Dendritic cell treated with granulocyte-macrophage colony-stimulating factor and Interleukin-4, amounts not matched to agents 40 ng/mL and 50 ng/mL, for 4 days (primary cell): Measurements from ENCODE around the gene SLX9.

Experiments used
- H3K27ac Mint-ChIP-seq: one replicate; pipeline ENCODE4 v1.8.0; 2022; ENCODE audit warnings: mild to moderate bottlenecking, mixed read lengths
- H3K27me3 Mint-ChIP-seq: one replicate; pipeline ENCODE4 v1.8.0; 2022; ENCODE audit warnings: mild to moderate bottlenecking, mixed read lengths
- H3K36me3 Mint-ChIP-seq: one replicate; pipeline ENCODE4 v1.8.0; 2022; ENCODE audit warnings: low read depth, mixed read lengths
- H3K4me1 Mint-ChIP-seq: one replicate; pipeline ENCODE4 v1.8.0; 2022; ENCODE audit warnings: low read depth, mixed read lengths
- H3K4me3 Mint-ChIP-seq: one replicate; pipeline ENCODE4 v1.8.0; 2022; ENCODE audit warnings: mild to moderate bottlenecking, moderate library complexity, mixed read lengths
- H3K9me3 Mint-ChIP-seq: one replicate; pipeline ENCODE4 v1.8.0; 2022; ENCODE audit warnings: mixed read lengths
- intact Hi-C: fragments of 100-400 bp; cut with micrococcal nuclease; formaldehyde crosslinking; loops from one replicate; pipeline ENCODE4 v1.15.0; 2022

The SLX9 gene

DNA sequence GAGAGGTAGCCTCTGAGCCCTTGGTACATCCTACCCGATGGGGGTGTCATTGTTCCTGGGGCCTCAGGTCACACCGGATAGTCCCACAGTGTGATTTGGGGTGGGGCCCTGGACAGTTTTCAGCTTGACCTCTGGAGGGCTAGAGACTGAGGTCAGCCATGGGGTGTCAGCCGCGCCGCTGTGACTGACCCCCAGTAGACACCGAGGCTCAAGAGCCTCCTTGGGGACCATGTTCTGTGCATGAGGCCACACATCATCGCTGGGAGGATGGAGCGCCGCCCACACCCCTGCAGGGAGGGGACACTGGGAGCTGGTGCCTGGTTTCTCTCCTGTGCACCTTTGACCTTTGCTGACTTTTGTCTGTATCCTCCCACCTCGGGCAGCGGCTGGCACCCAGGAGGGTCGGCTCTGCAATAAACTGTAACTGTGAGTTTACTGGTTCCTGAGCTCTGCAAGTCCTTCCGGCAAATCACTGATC is 41.8 kb upstream of the SLX9 start:
- Mint-ChIP-seq H3K27ac (peak overlapping the region; percentile 60), H3K9me3 (no peaks in the 10 kb centered on the region)

DNA sequence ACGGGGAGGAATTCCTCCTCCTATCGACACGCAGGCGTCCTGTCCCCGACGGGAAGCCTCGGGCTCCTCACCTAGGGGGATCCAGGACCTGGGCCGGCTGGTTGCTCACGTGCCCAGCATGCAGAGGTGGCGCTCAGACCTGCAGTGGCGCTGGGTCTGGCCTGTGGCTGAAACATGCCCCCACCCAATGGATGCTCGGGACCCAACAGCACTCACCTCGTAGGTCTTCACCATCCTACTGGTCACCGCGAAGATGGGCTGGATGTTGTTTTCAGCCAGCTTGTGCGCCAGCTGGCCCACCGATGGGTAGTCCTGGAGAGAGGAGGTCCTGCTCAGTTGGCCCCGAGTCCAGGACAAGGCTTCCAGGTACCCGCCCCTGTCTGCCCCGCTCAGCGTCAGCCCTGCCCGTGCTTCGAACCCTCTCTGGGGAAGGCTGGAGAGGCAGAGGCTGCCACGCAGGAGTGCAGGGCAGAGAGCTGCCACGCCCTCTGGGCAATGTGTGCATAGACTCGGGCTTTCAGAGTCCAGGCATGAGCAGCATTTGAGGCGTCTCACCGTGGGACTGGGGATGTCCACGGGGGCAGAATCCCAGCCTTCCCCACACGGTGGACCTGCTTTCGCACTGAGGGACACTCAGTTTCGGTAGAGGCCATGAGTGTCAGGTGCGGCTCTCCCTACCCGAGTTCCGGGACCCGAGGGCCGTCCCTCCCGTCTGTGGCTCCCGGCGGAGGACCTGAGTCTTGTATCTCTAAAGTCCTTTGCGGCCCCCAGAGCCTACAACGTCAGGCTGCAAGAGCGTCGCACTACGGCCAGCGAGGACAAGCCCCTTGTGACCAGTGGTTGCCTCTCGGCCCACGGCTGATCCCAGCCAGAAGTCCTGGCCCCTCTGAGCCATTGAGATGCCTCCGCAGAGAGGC is 40.7 kb upstream of the SLX9 start:
- Mint-ChIP-seq H3K36me3 (peaks cover 100% of the 10 kb centered on the region), H3K4me1 (peaks cover 82% of the 10 kb centered on the region), H3K4me3 (no peak overlapping the region), H3K9me3 (no peaks in the 10 kb centered on the region), H3K27me3 (no peaks in the 10 kb centered on the region), H3K27ac (peak overlapping the region; percentile 39)
- intact Hi-C loops = loop anchor here (5.0 kb wide), 1 partner anchor 33 kb away; no protein-coding TSS in a partner anchor

More for the DNA sequence above, 41.8 kb upstream of the SLX9 start:
- Mint-ChIP-seq H3K4me3 (no peak overlapping the region), H3K27me3 (no peaks in the 10 kb centered on the region), H3K4me1 (peaks cover 81% of the 10 kb centered on the region), H3K36me3 (peaks cover 100% of the 10 kb centered on the region)
- intact Hi-C loops = loop anchor here (5.0 kb wide), 1 partner anchor 34 kb away; no protein-coding TSS in a partner anchor

DNA sequence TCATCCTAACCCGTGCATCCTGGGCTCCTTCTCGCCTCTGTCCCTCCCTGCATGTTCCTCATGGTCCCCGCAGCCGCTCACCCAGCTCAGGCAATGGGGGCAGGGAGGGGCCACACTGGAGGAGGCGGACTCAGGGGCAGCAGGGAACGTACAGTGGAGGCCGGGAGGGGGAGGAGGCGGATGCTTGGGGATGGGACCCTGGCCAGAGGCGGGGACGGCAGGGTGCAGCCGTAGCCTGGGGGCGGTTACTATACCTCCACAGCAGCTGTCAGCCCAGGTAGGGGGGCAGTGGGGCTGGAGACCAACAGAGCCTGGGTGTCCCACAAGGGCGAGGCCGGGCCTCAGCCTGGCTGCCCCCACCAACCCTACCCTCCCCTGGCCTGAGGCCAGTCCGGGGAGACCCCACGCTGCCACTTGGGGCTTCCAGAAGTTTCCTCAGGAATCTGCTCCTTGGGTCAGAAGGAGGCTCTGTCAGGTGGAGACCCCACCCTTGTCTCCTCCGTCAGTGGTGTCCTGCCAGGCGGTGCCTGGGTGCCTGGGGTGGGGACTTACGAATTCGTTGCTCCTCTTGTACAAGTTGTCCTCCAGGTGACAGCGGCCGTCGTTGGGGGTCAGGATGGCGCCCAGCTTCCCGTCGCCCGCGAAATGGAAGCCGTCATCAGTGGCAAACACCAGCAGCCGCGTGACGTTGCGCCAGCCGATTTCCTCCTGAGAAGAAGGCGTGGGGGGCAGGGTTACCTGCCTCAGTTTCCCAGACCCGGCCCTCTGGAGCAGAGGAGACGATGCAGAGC is 39.9 kb upstream of the SLX9 start:
- peak overlapping the region; percentile 76 for H3K27ac Mint-ChIP-seq
- intact Hi-C loops = loop anchor here (5.0 kb wide), 1 partner anchor 32 kb away; no protein-coding TSS in a partner anchor
- H3K27me3 Mint-ChIP-seq = no peaks in the 10 kb centered on the region
- peaks cover 84% of the 10 kb centered on the region for H3K4me1 Mint-ChIP-seq
- H3K9me3 Mint-ChIP-seq = no peaks in the 10 kb centered on the region
- H3K36me3 Mint-ChIP-seq = peaks cover 100% of the 10 kb centered on the region
- H3K4me3 Mint-ChIP-seq = no peak overlapping the region

DNA sequence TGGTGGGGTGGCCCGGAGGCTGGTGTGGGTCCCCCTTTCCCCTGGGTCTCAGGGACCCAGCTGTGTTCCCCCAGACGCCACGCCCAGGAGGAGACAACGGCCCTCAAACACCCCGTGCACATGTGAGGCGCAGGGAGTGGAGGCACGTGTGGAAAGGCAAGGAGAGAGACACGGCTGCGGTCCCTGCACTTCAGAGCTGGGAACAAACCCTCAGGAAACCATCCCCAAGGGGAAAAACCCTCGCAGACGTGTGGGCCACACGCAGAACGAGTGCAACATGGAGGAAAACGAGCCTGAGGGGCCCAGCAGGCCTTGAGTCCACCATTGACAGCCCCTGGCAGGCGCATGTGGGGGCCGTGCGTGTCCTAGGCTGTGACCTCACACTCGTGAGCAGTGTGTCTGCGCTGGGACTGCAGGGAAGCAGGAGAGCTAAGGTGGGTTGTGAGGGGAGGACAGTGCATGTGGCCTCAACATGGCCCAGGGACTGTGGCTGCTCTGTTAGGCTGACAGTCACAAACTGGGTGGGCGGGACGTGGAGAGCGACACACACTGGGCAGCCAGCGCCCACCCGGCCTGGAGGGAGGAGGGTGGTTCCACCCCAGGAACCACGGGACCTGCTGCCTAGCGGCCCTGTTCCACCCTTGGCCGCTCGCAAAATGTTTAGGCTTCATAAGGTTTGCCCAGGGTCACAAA is 39.1 kb upstream of the SLX9 start:
- peaks cover 100% of the 10 kb centered on the region for H3K36me3 Mint-ChIP-seq
- H3K4me1 Mint-ChIP-seq = peaks cover 89% of the 10 kb centered on the region
- intact Hi-C loops = no loop called here
- H3K27ac Mint-ChIP-seq = peak overlapping the region; percentile 76
- H3K4me3 Mint-ChIP-seq = no peak overlapping the region
- H3K27me3 Mint-ChIP-seq = no peaks in the 10 kb centered on the region
- no peaks in the 10 kb centered on the region for H3K9me3 Mint-ChIP-seq

DNA sequence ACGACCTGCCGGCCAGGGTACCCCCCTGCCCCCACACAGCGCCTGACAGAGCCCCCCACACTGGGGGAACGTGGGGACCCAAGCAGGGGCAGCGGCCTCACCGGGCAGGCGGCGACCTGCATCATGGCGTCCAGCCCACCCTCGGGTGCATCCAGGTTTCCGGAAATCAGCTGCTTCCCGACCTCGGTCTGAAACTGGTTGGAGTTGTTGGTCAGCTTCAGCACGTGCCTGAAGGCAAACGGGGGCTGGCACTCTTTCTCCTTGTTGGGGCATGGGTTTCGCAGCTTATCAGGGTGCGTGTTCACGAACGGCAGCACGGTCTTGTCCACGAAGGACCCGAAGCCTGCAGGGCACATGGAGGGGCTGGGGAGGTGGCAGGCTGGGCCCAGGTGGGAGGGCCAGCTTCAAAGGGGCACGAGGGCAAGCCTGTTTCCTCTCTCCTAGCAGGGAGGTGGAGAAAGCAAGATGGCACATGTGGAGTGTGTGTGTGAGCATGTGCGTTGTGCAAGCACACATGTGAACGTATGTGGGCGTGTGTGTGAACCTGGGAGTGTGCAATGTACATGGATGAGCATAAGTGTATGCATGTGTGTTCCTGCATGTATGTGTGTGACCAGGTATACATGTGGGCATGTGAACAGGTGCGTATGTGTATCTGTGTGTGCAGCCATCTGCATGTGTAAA is 38.3 kb upstream of the SLX9 start:
- Mint-ChIP-seq H3K27me3 (no peaks in the 10 kb centered on the region), H3K36me3 (peaks cover 100% of the 10 kb centered on the region), H3K27ac (peak overlapping the region; percentile 28), H3K4me1 (peaks cover 90% of the 10 kb centered on the region), H3K4me3 (no peak overlapping the region), H3K9me3 (no peaks in the 10 kb centered on the region)
- intact Hi-C loops = no loop called here

DNA sequence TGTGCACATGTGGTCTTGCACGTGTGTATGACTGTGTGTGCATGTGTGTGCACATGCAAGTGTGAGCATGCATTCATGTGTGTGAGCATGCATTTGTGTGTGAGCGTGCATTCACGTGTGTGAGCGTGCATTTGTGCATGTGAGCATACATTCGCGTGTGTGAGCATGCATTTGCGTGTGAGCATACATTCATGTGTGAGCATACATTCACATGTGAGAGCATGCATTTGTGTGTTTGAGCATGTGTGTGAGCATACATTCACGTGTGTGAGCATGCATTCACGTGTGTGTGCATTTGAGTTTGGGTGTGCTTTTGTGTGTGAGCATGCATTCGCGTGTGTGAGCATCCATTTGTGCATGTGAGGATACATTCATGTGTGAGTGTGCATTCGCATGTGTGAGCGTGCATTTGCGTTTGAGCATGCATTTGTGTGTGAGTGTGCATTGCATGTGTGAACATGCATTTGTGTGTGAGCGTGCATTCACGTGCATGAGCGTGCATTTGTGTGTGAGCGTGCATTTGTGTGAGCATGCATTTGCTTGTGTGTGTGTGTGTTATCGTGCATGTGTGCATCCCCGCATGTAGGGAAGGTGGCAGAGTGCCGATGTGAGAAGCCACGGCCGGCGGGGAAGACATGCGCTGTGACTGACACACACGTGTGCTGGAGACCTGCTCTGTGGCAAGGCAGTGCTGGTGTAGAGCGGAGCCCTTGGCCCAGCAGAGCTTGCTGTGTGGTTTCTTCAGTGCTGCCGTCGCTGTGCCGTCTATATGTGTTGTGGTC is 37.4 kb upstream of the SLX9 start:
- Mint-ChIP-seq H3K36me3 (peaks cover 100% of the 10 kb centered on the region), H3K27ac (peak overlapping the region; percentile 72)
- intact Hi-C loops = no loop called here

DNA sequence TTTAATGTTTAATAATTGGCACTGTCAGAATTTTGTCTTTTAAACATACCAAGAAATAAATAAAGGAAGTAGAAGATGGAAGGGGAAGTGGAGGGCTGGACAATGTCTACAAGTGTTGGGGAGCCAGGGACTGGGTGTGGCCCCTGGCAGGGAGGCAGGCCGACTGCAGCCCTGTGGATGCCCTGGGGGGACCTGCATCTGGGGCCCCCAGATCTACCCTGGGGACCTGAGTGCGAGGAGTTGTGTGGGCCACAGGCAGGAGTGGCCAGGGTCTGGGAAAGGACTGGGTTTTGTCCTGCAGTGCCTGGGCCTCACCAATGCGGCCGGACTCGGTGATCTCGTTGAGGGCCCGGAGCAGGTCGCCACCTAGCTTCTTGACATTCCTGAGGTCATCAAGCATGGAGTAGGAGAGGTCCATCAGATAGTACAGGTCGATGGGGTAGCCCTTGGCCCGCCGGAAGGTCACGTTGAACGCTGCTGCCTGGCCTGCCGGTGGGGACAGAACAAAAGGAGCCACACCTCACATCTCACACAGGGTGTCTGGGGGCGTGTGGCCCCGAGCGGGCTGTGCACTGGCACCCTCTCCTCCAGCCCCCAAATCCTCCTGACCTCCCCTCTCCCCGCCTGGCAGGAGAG is 36.7 kb upstream of the SLX9 start:
- intact Hi-C loops = no loop called here
- H3K27ac Mint-ChIP-seq = peak overlapping the region; percentile 72
- no peaks in the 10 kb centered on the region for H3K27me3 Mint-ChIP-seq
- peak overlapping the region; percentile 54 for H3K4me3 Mint-ChIP-seq
- no peaks in the 10 kb centered on the region for H3K9me3 Mint-ChIP-seq
- peaks cover 98% of the 10 kb centered on the region for H3K36me3 Mint-ChIP-seq
- peaks cover 90% of the 10 kb centered on the region for H3K4me1 Mint-ChIP-seq

More for the DNA sequence above, 37.4 kb upstream of the SLX9 start:
- Mint-ChIP-seq H3K9me3 (no peaks in the 10 kb centered on the region), H3K4me1 (peaks cover 90% of the 10 kb centered on the region), H3K27me3 (no peaks in the 10 kb centered on the region), H3K4me3 (peak overlapping the region; percentile 54)

DNA sequence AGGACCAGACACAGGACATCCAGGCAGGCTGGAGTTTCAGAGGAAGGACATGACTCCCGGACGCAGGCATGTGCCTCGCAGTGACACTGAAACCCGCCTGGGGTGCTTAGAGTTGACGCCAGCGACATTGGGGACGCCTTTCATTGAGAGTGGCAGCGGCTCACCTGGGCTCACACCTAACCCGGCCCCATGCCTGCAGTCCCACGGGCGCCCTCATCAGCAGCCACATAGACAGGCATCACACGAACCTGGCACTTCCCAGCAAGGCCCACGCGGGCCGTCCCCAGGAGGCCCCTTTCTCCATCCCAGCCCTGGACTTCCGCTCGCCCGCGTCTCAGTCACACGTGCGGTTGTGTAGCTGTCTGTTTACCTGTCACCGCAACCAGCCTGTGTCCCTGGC is 36.1 kb upstream of the SLX9 start:
- Mint-ChIP-seq H3K4me3 (no peak overlapping the region), H3K27me3 (no peaks in the 10 kb centered on the region), H3K4me1 (peaks cover 90% of the 10 kb centered on the region), H3K36me3 (peaks cover 97% of the 10 kb centered on the region), H3K9me3 (no peaks in the 10 kb centered on the region), H3K27ac (peak overlapping the region; percentile 72)
- intact Hi-C loops = no loop called here

DNA sequence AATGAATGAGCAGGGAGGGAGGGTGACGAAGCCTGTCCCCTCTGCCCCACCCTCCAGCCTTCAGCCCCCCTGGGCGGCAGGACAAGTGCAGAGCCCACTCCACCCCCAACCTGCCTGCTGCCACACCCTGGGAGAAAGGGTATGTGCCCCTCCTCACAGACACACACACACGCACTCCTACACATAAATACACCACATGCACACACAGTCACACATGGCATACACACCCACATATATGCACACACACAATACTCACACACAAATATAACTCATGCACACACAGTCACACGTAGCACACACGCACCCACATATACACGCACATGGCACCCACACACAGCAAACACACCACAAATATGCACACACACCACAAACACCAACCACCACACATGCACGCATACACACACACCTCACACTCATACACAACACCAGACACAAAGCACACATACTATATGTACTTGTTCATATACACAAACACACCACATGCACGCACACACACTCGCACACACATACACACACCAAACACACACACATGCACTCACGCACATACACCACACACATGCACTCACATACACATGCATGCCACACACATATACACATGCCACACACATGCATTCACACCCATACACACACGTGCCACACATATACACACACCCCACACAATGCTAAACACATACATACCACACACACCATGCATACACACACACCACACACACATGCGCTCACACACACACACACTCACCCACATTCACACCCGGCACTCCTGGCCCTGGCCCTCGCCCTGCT is 35.5 kb upstream of the SLX9 start:
- intact Hi-C loops = no loop called here
- Mint-ChIP-seq H3K4me1 (peaks cover 94% of the 10 kb centered on the region), H3K9me3 (no peaks in the 10 kb centered on the region), H3K27me3 (no peaks in the 10 kb centered on the region), H3K27ac (peak overlapping the region; percentile 72), H3K36me3 (peaks cover 97% of the 10 kb centered on the region), H3K4me3 (peak overlapping the region; percentile 2)

DNA sequence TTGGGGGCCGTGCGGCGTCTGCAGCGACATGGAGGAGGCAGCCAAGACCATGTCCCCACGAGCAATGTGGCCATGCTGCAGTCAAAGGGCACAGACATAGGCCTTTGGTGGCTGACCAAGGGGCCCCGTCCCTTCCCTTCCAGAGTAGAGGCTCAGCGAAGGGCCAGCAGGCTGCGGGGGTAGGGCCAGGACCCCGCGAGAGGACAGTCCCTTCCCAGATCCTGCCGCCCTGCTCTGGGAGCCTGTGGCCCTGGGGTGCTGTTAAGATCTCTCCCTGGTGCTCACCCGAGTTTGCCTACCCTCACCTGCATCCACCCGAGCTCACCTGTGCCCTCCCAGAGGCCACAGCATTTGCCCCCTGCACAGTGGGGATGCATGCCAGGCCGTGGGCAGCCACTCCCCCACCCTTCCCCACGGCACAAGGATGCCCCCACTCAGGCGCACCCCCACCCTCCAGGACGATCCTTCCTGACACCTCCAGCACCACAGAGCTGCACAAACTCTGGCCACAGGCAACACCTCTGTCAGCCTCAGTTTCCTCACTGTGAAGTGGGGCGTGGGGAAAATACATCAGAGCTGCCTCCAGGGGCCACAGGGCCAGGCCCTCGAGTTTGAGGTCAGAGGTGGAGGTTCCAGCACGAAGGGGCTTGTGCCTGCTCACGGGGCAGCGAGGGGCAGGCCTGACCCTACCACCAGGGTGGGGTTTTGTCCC is 34.7 kb upstream of the SLX9 start:
- Mint-ChIP-seq H3K36me3 (peaks cover 97% of the 10 kb centered on the region), H3K4me3 (peak overlapping the region; percentile 27), H3K4me1 (peaks cover 96% of the 10 kb centered on the region), H3K27ac (peak overlapping the region; percentile 79), H3K27me3 (no peaks in the 10 kb centered on the region), H3K9me3 (no peaks in the 10 kb centered on the region)
- intact Hi-C loops = loop anchor here (5.0 kb wide), 1 partner anchor 33 kb away; the partner anchor contains the start of gene PTTG1IP

DNA sequence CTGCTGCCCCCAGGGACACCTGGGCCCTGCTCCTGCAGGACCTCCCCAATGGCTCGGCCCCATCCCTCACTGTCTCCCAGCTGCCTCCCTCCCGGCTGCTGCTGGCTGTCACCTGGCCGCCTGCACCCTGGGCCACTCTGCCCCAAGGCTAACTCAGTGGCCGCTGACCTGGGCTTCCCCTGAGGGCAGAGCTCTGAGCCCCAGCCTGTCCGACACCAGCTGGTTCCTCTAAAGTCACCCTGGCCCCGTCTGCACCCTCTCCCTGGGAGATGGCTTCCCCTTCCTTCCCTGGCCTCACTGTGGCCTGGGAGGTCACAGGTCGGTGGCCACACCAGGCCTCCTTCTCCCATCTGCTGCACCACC is 34.1 kb upstream of the SLX9 start:
- Mint-ChIP-seq H3K9me3 (no peaks in the 10 kb centered on the region), H3K27ac (peak overlapping the region; percentile 79), H3K4me3 (peak overlapping the region; percentile 52), H3K36me3 (peaks cover 97% of the 10 kb centered on the region), H3K4me1 (peaks cover 96% of the 10 kb centered on the region), H3K27me3 (no peaks in the 10 kb centered on the region)
- intact Hi-C loops = loop anchor here (5.0 kb wide), 1 partner anchor 33 kb away; the partner anchor contains the start of gene PTTG1IP
